IMR-90 (cell line): ENCODE data around the gene HFE. TPM values are rescaled to one million over a fixed set of nuclear protein-coding genes. Genes with fewer than 3 reads are reported as not detected.
"Not testable (repeated sequence)": the region's sequence is repeated elsewhere in the genome, so short reads cannot be mapped to it uniquely, and the experiment has no call there.

Experiments
- ATAC-seq: fragments of 200-7000 bp; cut with Tn5 transposase; 2 replicates; pipeline ENCODE4 v1.9.1; 2020; ENCODE audit warnings: low read depth, mild to moderate bottlenecking, moderate library complexity
- BruUV-seq: library from RNA; stranded (reverse); fragments of 400-500 nt; replicated peaks from 2 replicates; lab custom pipeline; 2021; lab: Mats Ljungman, UMichigan
- CTCF ChIA-PET: fragments of 300-600 bp; formaldehyde crosslinking; extraction: SDS; loops from one replicate; lab custom pipeline; 2021; ENCODE audit warnings: antibody characterized with exemption; lab: Yijun Ruan, JAX
- POLR2A ChIA-PET: fragments of 300-600 bp; sonication (Branson Sonifier 250); formaldehyde crosslinking; loops from one replicate; lab custom pipeline; 2022; ENCODE audit warnings: antibody characterized with exemption; ENCODE audit not compliant: unreplicated experiment; lab: Charles Lee
- DNase-seq: peaks from one replicate; pipeline ENCODE4 v3.0.0; 2013
- H2AFZ ChIP-seq: replicated peaks from 2 replicates; pipeline ENCODE3; 2013; ENCODE audit warnings: low read length, mild to moderate bottlenecking; ENCODE audit not compliant: poor library complexity
- H2AK5ac ChIP-seq: 2 replicates; pipeline ENCODE4 v1.6.1; 2013; ENCODE audit warnings: low read depth, low read length, inconsistent platforms
- H2AK9ac ChIP-seq: replicated peaks from 2 replicates; pipeline ENCODE3; 2013; ENCODE audit warnings: mild to moderate bottlenecking, low read depth, low read length, moderate library complexity; ENCODE audit not compliant: poor library complexity
- H2BK120ac ChIP-seq: 2 replicates; pipeline ENCODE4 v1.6.1; 2013; ENCODE audit warnings: low read depth, low read length, inconsistent platforms
- H2BK15ac ChIP-seq: 3 replicates; pipeline ENCODE4 v1.6.1; 2013; ENCODE audit warnings: low read depth, low read length, inconsistent platforms
- H2BK20ac ChIP-seq: 2 replicates; pipeline ENCODE4 v1.6.1; 2013; ENCODE audit warnings: low read depth, mild to moderate bottlenecking, inconsistent platforms, low read length, moderate library complexity
- H2BK5ac ChIP-seq: 2 replicates; pipeline ENCODE4 v1.6.1; 2013; ENCODE audit warnings: mild to moderate bottlenecking, low read depth, low read length, inconsistent platforms; ENCODE audit not compliant: poor library complexity, severe bottlenecking
- H3K14ac ChIP-seq: replicated peaks from 2 replicates; pipeline ENCODE4 v1.6.1; 2013; ENCODE audit warnings: low read depth, low read length, inconsistent platforms
- H3K18ac ChIP-seq: 2 replicates; pipeline ENCODE4 v1.6.1; 2013; ENCODE audit warnings: low read depth, low read length, control low read depth
- H3K23ac ChIP-seq: 2 replicates; pipeline ENCODE4 v1.6.1; 2013; ENCODE audit warnings: low read depth, low read length, inconsistent platforms
- H3K27ac ChIP-seq: 2 replicates; pipeline ENCODE4 v1.5.1; 2013; ENCODE audit warnings: mild to moderate bottlenecking, control low read depth, low read length; ENCODE audit not compliant: insufficient read depth
- H3K27me3 ChIP-seq: 2 replicates; pipeline ENCODE4 v1.6.1; 2013; ENCODE audit warnings: low read length; ENCODE audit not compliant: control insufficient read depth, insufficient read depth
- H3K36me3 ChIP-seq: 2 replicates; pipeline ENCODE4 v1.6.1; 2013; ENCODE audit warnings: low read length, mixed read lengths; ENCODE audit not compliant: control insufficient read depth, insufficient read depth
- H3K4ac ChIP-seq: 2 replicates; pipeline ENCODE4 v1.6.1; 2013; ENCODE audit warnings: low read depth, low read length, inconsistent platforms
- H3K4me1 ChIP-seq: 2 replicates; pipeline ENCODE4 v1.6.1; 2013; ENCODE audit warnings: low read length, mixed read lengths; ENCODE audit not compliant: control insufficient read depth, insufficient read depth
- H3K4me2 ChIP-seq: 2 replicates; pipeline ENCODE4 v1.6.1; 2013; ENCODE audit warnings: low read depth, mild to moderate bottlenecking, control low read depth, low read length, moderate library complexity
- H3K4me3 ChIP-seq: 2 replicates; pipeline ENCODE4 v1.5.1; 2013; ENCODE audit warnings: low read depth, mild to moderate bottlenecking, control low read depth, low read length, moderate library complexity; ENCODE audit not compliant: insufficient read depth
- H3K56ac ChIP-seq: 2 replicates; pipeline ENCODE4 v1.6.1; 2013; ENCODE audit warnings: low read length, inconsistent platforms; ENCODE audit not compliant: insufficient read depth; ENCODE audit errors: extremely low read depth
- H3K79me1 ChIP-seq, 2 experiments: 2 replicates each; pipeline ENCODE4 v1.6.1; 2013; ENCODE audit warnings: low read length in 2 of 2, inconsistent platforms in 1 of 2, low read depth in 1 of 2
- H3K9ac ChIP-seq: 2 replicates; pipeline ENCODE4 v1.6.1; 2013; ENCODE audit warnings: low read depth, low read length, control low read depth
- H3K9me1 ChIP-seq: 2 replicates; pipeline ENCODE4 v1.6.1; 2013; ENCODE audit warnings: low read length, inconsistent platforms; ENCODE audit not compliant: insufficient read depth
- H3K9me3 ChIP-seq: 2 replicates; pipeline ENCODE4 v1.6.1; 2013; ENCODE audit warnings: low read length; ENCODE audit not compliant: control insufficient read depth, insufficient read depth
- H4K20me1 ChIP-seq: 2 replicates; pipeline ENCODE4 v1.6.1; 2013; ENCODE audit warnings: low read length, inconsistent platforms; ENCODE audit not compliant: insufficient read depth
- H4K5ac ChIP-seq: 2 replicates; pipeline ENCODE4 v1.6.1; 2013; ENCODE audit warnings: mild to moderate bottlenecking, low read depth, low read length, control low read depth
- H4K8ac ChIP-seq, 2 experiments: 2 replicates each; pipeline ENCODE4 v1.6.1; 2013; ENCODE audit warnings: low read depth in 2 of 2, low read length in 2 of 2, control low read depth in 1 of 2, inconsistent platforms in 1 of 2
- H4K91ac ChIP-seq: 2 replicates; pipeline ENCODE4 v1.6.1; 2013; ENCODE audit warnings: low read depth, low read length, inconsistent platforms; ENCODE audit not compliant: insufficient read depth
- CEBPB ChIP-seq: IDR thresholded peaks from 2 replicates; pipeline ENCODE4 v1.6.1; 2012; ENCODE audit warnings: low read depth, low read length, improper control_type of control experiment
- CHD1 ChIP-seq: IDR thresholded peaks from 2 replicates; pipeline ENCODE4 v1.6.1; 2012; ENCODE audit warnings: low read depth, low read length, improper control_type of control experiment
- CTCF ChIP-seq: conservative IDR thresholded peaks from 2 replicates; pipeline ENCODE4 v1.5.1; 2012; ENCODE audit warnings: mild to moderate bottlenecking, low read depth, low read length, improper control_type of control experiment
- MAZ ChIP-seq: IDR thresholded peaks from 2 replicates; pipeline ENCODE4 v1.6.1; 2012; ENCODE audit warnings: low read depth, mild to moderate bottlenecking, low read length, improper control_type of control experiment, moderate library complexity, borderline replicate concordance
- RCOR1 ChIP-seq: IDR thresholded peaks from 2 replicates; pipeline ENCODE4 v1.6.1; 2012; ENCODE audit warnings: mild to moderate bottlenecking, low read length, improper control_type of control experiment; ENCODE audit not compliant: insufficient replicate concordance
- WGBS, 2 experiments: methylation state at CpG; one replicate each; pipeline versions ENCODE4 v1.1.5 to v1.1.7; 2013; ENCODE audit warnings: missing lambda C conversion rate in 2 of 2; ENCODE audit not compliant: insufficient read length in 1 of 2; ENCODE audit errors: extremely low coverage in 2 of 2; 5-methylcytosine and 5-hydroxymethylcytosine counted together
- dilution Hi-C: fragments of 300-500 bp; cut with HindIII; formaldehyde crosslinking; loops from one replicate; pipeline ENCODE4 v1.14.3; 2018; ENCODE audit warnings: low sequenced_read_pairs; ENCODE audit not compliant: unreplicated experiment
- in situ Hi-C: fragments of 300-500 bp; cut with MboI; formaldehyde crosslinking; loops from 3 replicates; pipeline ENCODE4 v1.14.3; 2019; ENCODE audit warnings: low sequenced_read_pairs, inconsistent platforms, mixed read lengths
- intact Hi-C: fragments of 100-400 bp; cut with micrococcal nuclease; formaldehyde crosslinking; loops from 2 replicates; pipeline ENCODE4 v1.10.0; 2022
- polyA plus RNA-seq, 3 experiments: library from polyadenylated mRNA; depleted of rRNA; stranded (reverse); fragments of >200 nt; gene quantifications; 2 replicates each; pipeline ENCODE4 v1.2.3, GENCODE V29; 2012; ENCODE audit warnings: low replicate concordance in 1 of 3
- total RNA-seq: library from RNA; depleted of rRNA; stranded (reverse); fragments of >200 nt; gene quantifications from 2 replicates; pipeline ENCODE4 v1.2.3, GENCODE V29; 2012

HFE gene
- total and polyA plus RNA-seq, 2 of the 4 experiments (the other 2 are of a cell fraction) = 14.9 to 15.7 TPM

GRCh38 chr6:26057899-26058298, 29.3 kb upstream of the HFE start (continued):
- TF ChIP-seq CTCF = no peak
- TF ChIP-seq CEBPB = no peak
- TF ChIP-seq MAZ = no peak
- no peak for TF ChIP-seq RCOR1
- TF ChIP-seq CHD1 = no peak

- H2BK20ac ChIP-seq, H2AK9ac ChIP-seq, H3K4me1 ChIP-seq, H4K91ac ChIP-seq, H3K27ac ChIP-seq, H3K4me3 ChIP-seq, H3K4ac ChIP-seq, H4K5ac ChIP-seq, H2AK5ac ChIP-seq, H3K18ac ChIP-seq, intact Hi-C loops, POLR2A ChIA-PET, H3K4me2 ChIP-seq, H3K27me3 ChIP-seq, H3K79me1 ChIP-seq, H3K9me3 ChIP-seq, H3K23ac ChIP-seq, BruUV-seq, ATAC-seq, H2BK5ac ChIP-seq, H3K56ac ChIP-seq, H3K9ac ChIP-seq, in situ Hi-C loops, H4K8ac ChIP-seq, H3K9me1 ChIP-seq, H3K36me3 ChIP-seq, dilution Hi-C loops, H2BK15ac ChIP-seq, H2AFZ ChIP-seq, CTCF ChIA-PET, H4K20me1 ChIP-seq, H2BK120ac ChIP-seq, DNase-seq, H3K14ac ChIP-seq: not testable (repeated sequence)
- no CpG with 5 or more reads among the region's 12 CpGs for WGBS, 2 experiments
Observed at GRCh38 chr6:26058477-26059033, 28.7 kb upstream of the HFE start.
